Liver (tissue), 3 donors: ENCODE data around the gene AGAP9.
"Not testable (repeated sequence)": the region's sequence is repeated elsewhere in the genome, so short reads cannot be mapped to it uniquely, and the experiment has no call there.

ENCODE experiments used
- GABPA ChIP-seq, 2 donors: IDR thresholded peaks in 1 of 2; conservative IDR thresholded peaks in 1 of 2; 2 replicates each; pipeline ENCODE4 v1.6.1; 2016; ENCODE audit warnings: antibody characterized with exemption in 2 of 2, mild to moderate bottlenecking in 1 of 2, moderate library complexity in 1 of 2
- RAD21 ChIP-seq, 2 donors: IDR thresholded peaks; 2 replicates each; pipeline ENCODE4 v1.6.1; 2016; ENCODE audit warnings: antibody characterized with exemption in 2 of 2, mild to moderate bottlenecking in 2 of 2
- RXRA ChIP-seq, 2 donors: IDR thresholded peaks; 2 replicates each; pipeline ENCODE4 v1.6.1; 2017 to 2018; ENCODE audit warnings: antibody characterized with exemption in 2 of 2, mild to moderate bottlenecking in 1 of 2
- TAF1 ChIP-seq: conservative IDR thresholded peaks from 2 replicates; pipeline ENCODE4 v1.6.1; 2016; ENCODE audit warnings: antibody characterized with exemption, mild to moderate bottlenecking
- YY1 ChIP-seq: IDR thresholded peaks from 2 replicates; pipeline ENCODE4 v1.6.1; 2016; ENCODE audit warnings: antibody characterized with exemption, mild to moderate bottlenecking
- TF ChIP-seq, protein P1 (sequence below): fragments of 150-350 bp; IDR thresholded peaks from 2 replicates; pipeline ENCODE4 v1.5.1; 2017; ENCODE audit warnings: improper control_type of control experiment, low read depth, low read length; ENCODE audit not compliant: missing input control
- TF ChIP-seq, protein P2 (sequence below): IDR thresholded peaks from 2 replicates; pipeline ENCODE4 v1.6.1; 2016; ENCODE audit warnings: antibody characterized with exemption
- donor health status: healthy.
- donor health status: healthy.

DNA sequence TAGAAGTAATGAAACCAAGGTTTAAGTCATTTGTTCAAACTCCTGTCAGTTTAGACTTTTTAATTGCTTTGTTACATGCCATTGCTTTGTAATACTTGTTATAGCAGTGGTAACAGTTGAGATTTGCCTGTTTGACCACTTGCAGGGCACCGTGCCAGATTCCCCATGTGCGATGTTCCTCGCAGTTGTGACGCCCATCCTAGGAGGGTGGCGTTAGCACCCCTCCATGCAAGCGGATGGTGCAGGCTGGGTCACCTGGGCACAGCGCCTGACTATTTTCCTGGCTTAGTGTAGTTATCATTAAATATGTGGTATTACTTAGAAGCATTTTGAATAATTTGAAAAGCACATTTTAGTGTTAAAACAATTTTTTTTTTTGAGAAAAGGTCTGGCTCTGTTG lies 37.0 kb upstream of the AGAP9 start:
- TF ChIP-seq, protein P1, sequence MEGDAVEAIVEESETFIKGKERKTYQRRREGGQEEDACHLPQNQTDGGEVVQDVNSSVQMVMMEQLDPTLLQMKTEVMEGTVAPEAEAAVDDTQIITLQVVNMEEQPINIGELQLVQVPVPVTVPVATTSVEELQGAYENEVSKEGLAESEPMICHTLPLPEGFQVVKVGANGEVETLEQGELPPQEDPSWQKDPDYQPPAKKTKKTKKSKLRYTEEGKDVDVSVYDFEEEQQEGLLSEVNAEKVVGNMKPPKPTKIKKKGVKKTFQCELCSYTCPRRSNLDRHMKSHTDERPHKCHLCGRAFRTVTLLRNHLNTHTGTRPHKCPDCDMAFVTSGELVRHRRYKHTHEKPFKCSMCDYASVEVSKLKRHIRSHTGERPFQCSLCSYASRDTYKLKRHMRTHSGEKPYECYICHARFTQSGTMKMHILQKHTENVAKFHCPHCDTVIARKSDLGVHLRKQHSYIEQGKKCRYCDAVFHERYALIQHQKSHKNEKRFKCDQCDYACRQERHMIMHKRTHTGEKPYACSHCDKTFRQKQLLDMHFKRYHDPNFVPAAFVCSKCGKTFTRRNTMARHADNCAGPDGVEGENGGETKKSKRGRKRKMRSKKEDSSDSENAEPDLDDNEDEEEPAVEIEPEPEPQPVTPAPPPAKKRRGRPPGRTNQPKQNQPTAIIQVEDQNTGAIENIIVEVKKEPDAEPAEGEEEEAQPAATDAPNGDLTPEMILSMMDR, result not testable (repeated sequence)
- TF ChIP-seq GABPA (IDR thresholded peaks at IDR 0.05 in 1 of 2, conservative IDR thresholded peaks at IDR 0.05 in 1 of 2); YY1; RAD21 (IDR thresholded peaks at IDR 0.05); TAF1; RXRA (IDR thresholded peaks at IDR 0.05): not testable (repeated sequence)
- TF ChIP-seq, protein P2, sequence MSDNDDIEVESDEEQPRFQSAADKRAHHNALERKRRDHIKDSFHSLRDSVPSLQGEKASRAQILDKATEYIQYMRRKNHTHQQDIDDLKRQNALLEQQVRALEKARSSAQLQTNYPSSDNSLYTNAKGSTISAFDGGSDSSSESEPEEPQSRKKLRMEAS, result not testable (repeated sequence)
